Skin of body (tissue), 2 donors: Measurements from ENCODE around the gene EDDM3A. TPM values are rescaled to one million over a fixed set of nuclear protein-coding genes. Genes with fewer than 3 reads are reported as not detected.
"Not testable (repeated sequence)": the region's sequence is repeated elsewhere in the genome, so short reads cannot be mapped to it uniquely, and the experiment has no call there.

Experiments
- DNase-seq: peaks from one replicate; lab custom pipeline; 2025; lab: John Stamatoyannopoulos, UW
- total RNA-seq: library from RNA; depleted of rRNA; stranded (reverse); fragments of >200 nt; gene quantifications from one replicate; pipeline ENCODE4 v1.2.3, GENCODE V29; 2014

The EDDM3A gene
- total RNA-seq, result not detected

- no peak for DNase-seq
Measured at GRCh38 chr14:20745571-20746358, at the start of gene EDDM3A. Gene EDDM3A (plus strand): TSS chr14:20745887. CDS start chr14:20747581, 1,694 bp downstream.

GRCh38 chr14:20696764-20697163, 48.9 kb upstream of the EDDM3A start:
- no peak for DNase-seq

- DNase-seq, result no peak
Measured at GRCh38 chr14:20697273-20698017, 48.2 kb upstream of the EDDM3A start.

GRCh38 chr14:20698018-20698329, 47.7 kb upstream of the EDDM3A start:
- DNase-seq, result no peak

- DNase-seq, result no peak
Measured at GRCh38 chr14:20698934-20699333, 46.8 kb upstream of the EDDM3A start.

GRCh38 chr14:20699931-20700330, 45.8 kb upstream of the EDDM3A start:
- DNase-seq, result no peak

- DNase-seq, result not testable (repeated sequence)
Measured at GRCh38 chr14:20700965-20701364, 44.7 kb upstream of the EDDM3A start.

- no peak for DNase-seq
Measured at GRCh38 chr14:20706657-20707355, 38.9 kb upstream of the EDDM3A start.

- DNase-seq, result no peak
Measured at GRCh38 chr14:20707622-20708021, 38.1 kb upstream of the EDDM3A start.

GRCh38 chr14:20711261-20711660, 34.4 kb upstream of the EDDM3A start:
- DNase-seq, result no peak

- no peak for DNase-seq
Measured at GRCh38 chr14:20711685-20712084, 34.0 kb upstream of the EDDM3A start.

- DNase-seq, result no peak
Measured at GRCh38 chr14:20712904-20713303, 32.8 kb upstream of the EDDM3A start.

GRCh38 chr14:20714593-20715250, 31.0 kb upstream of the EDDM3A start:
- no peak for DNase-seq

- no peak for DNase-seq
Measured at GRCh38 chr14:20719777-20720176, 25.9 kb upstream of the EDDM3A start.

GRCh38 chr14:20720741-20721140, 24.9 kb upstream of the EDDM3A start:
- no peak for DNase-seq

- DNase-seq, result no peak
Measured at GRCh38 chr14:20722016-20722415, 23.7 kb upstream of the EDDM3A start.

GRCh38 chr14:20723488-20723887, 22.2 kb upstream of the EDDM3A start:
- DNase-seq, result no peak

- not testable (repeated sequence) for DNase-seq
Measured at GRCh38 chr14:20726121-20726520, 19.6 kb upstream of the EDDM3A start.

- DNase-seq, result no peak
Measured at GRCh38 chr14:20726531-20726930, 19.2 kb upstream of the EDDM3A start.

GRCh38 chr14:20730891-20731290, 14.8 kb upstream of the EDDM3A start:
- no peak for DNase-seq

GRCh38 chr14:20732477-20732876, 13.2 kb upstream of the EDDM3A start:
- no peak for DNase-seq
